ENCODE results near the gene FHOD3.

The FHOD3 gene

DNA sequence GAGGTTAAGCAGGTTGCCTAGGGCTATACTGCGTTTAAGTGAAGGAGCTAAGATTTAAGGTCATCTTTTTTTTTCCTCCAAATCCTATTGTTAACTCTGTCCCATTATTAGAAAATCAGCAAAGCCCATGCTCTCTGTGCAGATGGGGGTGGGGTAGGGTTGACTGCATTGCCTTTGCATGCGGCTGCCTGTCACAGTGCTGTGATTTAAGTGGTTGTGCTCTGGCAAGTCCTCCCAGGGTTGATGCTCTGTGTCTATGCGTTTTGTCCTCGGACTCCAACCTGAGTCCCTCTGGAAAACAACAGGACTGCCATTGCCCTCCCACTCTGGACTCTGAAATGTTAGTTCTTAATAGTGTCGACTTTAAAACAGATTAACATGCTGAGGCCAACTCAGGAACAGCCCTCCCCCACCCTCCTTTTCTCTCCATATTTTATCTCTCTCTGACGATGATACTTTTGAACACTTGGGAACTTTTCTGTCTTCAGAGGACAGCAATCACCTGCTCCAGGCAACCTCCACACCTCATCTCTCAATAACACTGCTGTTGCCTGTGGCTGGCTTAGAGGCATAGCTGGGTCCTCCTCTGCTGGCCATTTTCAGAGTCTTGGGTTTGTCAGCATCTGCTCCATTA lies 5.8 kb downstream of the FHOD3 start:
- no peaks in the 10 kb centered on the region; the same call in 1 of the 2 replicates for H4K20me1 ChIP-seq
- no peak overlapping the region for H3K4me3 ChIP-seq
- H3K4me1 ChIP-seq: peaks cover 5% of the 10 kb centered on the region; the same call in 1 of the 2 replicates
- peaks cover 5% of the 10 kb centered on the region; the same call in 1 of the 2 replicates for H3K27me3 ChIP-seq
- TF ChIP-seq Cebpa-rat (IDR thresholded peaks at IDR 0.05): no peak
- no peaks in the 10 kb centered on the region for H3K36me3 ChIP-seq
- H3K9ac ChIP-seq: no peak overlapping the region
- no peak overlapping the region for H3K27ac ChIP-seq
- H3K9me3 ChIP-seq: no peaks in the 10 kb centered on the region
- no peak overlapping the region for H3K4me2 ChIP-seq

DNA sequence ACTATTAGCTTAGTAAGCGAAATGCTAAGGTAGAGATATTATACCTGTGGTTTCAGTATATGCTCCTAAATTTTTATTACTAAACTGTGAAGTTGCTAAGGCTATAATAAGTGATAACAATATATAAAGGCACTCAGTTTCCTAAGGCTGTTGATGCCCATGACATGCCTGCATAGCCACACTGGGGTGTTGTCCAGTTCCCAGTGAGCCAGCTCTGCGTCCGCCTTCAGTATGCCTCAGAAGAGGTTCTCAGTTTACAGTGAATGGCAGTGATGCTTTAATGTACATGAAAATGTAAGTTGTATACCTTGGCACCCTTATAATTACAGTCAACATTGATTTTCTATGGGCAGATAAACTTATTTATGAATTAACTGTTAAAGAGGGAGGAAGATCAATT lies 7.2 kb downstream of the FHOD3 start:
- no peak overlapping the region for H3K4me3 ChIP-seq
- H3K9ac ChIP-seq: no peak overlapping the region
- H3K27ac ChIP-seq: no peak overlapping the region
- H3K9me3 ChIP-seq: no peaks in the 10 kb centered on the region
- no peaks in the 10 kb centered on the region for H3K27me3 ChIP-seq
- no peaks in the 10 kb centered on the region for H3K4me1 ChIP-seq
- no peaks in the 10 kb centered on the region for H3K36me3 ChIP-seq
- no peak overlapping the region for H3K4me2 ChIP-seq
- H4K20me1 ChIP-seq: no peaks in the 10 kb centered on the region; the same call in 1 of the 2 replicates
- TF ChIP-seq Cebpa-rat (IDR thresholded peaks at IDR 0.05): no peak

DNA sequence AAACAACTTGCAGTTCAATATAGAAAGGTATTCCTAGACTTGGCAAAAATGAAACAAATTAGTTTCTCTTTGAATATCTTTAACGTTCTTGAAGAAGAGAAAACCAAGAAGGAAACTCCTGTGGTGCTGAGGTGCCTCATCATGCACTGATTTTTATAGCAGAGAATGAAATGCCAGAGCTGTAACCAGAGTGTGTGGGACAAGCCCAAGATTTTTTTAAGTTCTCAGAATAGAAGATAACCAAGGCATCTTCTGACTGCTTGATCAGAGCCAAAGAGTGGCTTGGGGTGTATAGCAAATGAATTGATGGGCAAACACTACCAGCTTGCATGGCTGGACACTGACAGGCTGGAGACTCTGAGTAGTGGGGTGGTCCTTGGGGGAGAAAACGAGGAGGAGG lies 7.9 kb downstream of the FHOD3 start:
- H3K36me3 ChIP-seq: no peaks in the 10 kb centered on the region
- H3K9me3 ChIP-seq: no peaks in the 10 kb centered on the region
- no peak overlapping the region for H3K27ac ChIP-seq
- TF ChIP-seq Cebpa-rat (IDR thresholded peaks at IDR 0.05): no peak
- H4K20me1 ChIP-seq: no peaks in the 10 kb centered on the region; the same call in 1 of the 2 replicates
- H3K9ac ChIP-seq: no peak overlapping the region
- H3K27me3 ChIP-seq: no peaks in the 10 kb centered on the region
- H3K4me2 ChIP-seq: no peak overlapping the region
- H3K4me3 ChIP-seq: no peak overlapping the region
- H3K4me1 ChIP-seq: no peaks in the 10 kb centered on the region

GRCh38 chr18:36307513-36307912 lies 10.0 kb downstream of the FHOD3 start:
- no peaks in the 10 kb centered on the region for H3K36me3 ChIP-seq
- no peak overlapping the region for H3K9ac ChIP-seq
- H4K20me1 ChIP-seq: no peaks in the 10 kb centered on the region
- H3K9me3 ChIP-seq: no peaks in the 10 kb centered on the region
- no peak overlapping the region for H3K4me2 ChIP-seq
- no peaks in the 10 kb centered on the region for H3K27me3 ChIP-seq
- no peak for TF ChIP-seq Cebpa-rat (IDR thresholded peaks at IDR 0.05)
- H3K4me3 ChIP-seq: no peak overlapping the region
- no peaks in the 10 kb centered on the region for H3K4me1 ChIP-seq
- no peak overlapping the region for H3K27ac ChIP-seq

GRCh38 chr18:36308711-36309435 lies 11.4 kb downstream of the FHOD3 start:
- no peak for TF ChIP-seq Cebpa-rat (IDR thresholded peaks at IDR 0.05)
- H3K4me1 ChIP-seq: no peaks in the 10 kb centered on the region
- H3K4me3 ChIP-seq: no peak overlapping the region
- H3K4me2 ChIP-seq: no peak overlapping the region
- no peaks in the 10 kb centered on the region for H3K27me3 ChIP-seq
- no peak overlapping the region for H3K9ac ChIP-seq
- no peaks in the 10 kb centered on the region for H3K36me3 ChIP-seq
- H3K9me3 ChIP-seq: no peaks in the 10 kb centered on the region
- H3K27ac ChIP-seq: no peak overlapping the region
- no peaks in the 10 kb centered on the region for H4K20me1 ChIP-seq

- Histone ChIP-seq H3K9me3 (no peaks in the 10 kb centered on the region), H3K9ac (no peak overlapping the region), H3K4me2 (no peak overlapping the region), H3K27me3 (no peaks in the 10 kb centered on the region), H4K20me1 (no peaks in the 10 kb centered on the region), H3K4me1 (peaks cover 4% of the 10 kb centered on the region), H3K4me3 (no peak overlapping the region), H3K27ac (no peak overlapping the region), H3K36me3 (no peaks in the 10 kb centered on the region)
- TF ChIP-seq Cebpa-rat (IDR thresholded peaks at IDR 0.05): no peak
Measured at GRCh38 chr18:36309436-36310391, 12.2 kb downstream of the FHOD3 start.

- Histone ChIP-seq H3K4me3 (no peak overlapping the region), H3K27me3 (no peaks in the 10 kb centered on the region), H3K36me3 (no peaks in the 10 kb centered on the region), H3K4me1 (peaks cover 10% of the 10 kb centered on the region), H4K20me1 (no peaks in the 10 kb centered on the region), H3K4me2 (no peak overlapping the region), H3K27ac (no peak overlapping the region), H3K9ac (no peak overlapping the region), H3K9me3 (no peaks in the 10 kb centered on the region)
- no peak for TF ChIP-seq Cebpa-rat (IDR thresholded peaks at IDR 0.05)
Measured at GRCh38 chr18:36311026-36311570, 13.6 kb downstream of the FHOD3 start.

DNA sequence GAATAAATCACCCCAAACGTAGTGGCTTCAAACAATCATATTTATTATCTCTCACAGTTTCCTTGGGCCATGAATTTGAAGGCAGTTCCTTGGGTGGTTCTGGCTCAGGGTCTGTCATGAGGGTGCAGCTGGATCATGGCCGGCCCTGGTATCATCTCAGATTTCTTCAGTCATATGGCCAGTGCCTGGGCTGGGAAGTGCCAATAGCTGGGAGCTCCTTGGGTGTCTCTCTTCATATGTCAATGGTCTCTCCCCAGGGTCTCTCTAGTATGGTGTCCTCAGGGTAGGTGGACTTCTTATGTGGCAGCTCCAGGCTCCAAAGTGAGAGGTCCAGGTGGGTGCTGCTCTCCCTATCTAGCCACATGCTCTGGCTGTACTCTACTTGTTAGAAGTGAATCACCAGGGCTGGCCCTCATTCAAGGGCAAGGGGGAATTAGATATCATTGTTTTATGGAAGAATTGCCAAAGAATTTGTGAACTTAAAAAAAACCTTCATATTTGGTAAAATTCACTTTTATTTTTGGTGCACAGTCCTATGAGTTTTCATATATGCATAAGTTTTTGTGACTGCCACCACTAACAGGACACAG lies 15.4 kb downstream of the FHOD3 start:
- Histone ChIP-seq H4K20me1 (no peaks in the 10 kb centered on the region), H3K9me3 (peaks cover under 1% of the 10 kb centered on the region), H3K4me2 (no peak overlapping the region), H3K27me3 (no peaks in the 10 kb centered on the region), H3K27ac (no peak overlapping the region), H3K9ac (no peak overlapping the region), H3K36me3 (no peaks in the 10 kb centered on the region), H3K4me1 (peaks cover 10% of the 10 kb centered on the region), H3K4me3 (no peak overlapping the region)
- TF ChIP-seq Cebpa-rat (IDR thresholded peaks at IDR 0.05): no peak

DNA sequence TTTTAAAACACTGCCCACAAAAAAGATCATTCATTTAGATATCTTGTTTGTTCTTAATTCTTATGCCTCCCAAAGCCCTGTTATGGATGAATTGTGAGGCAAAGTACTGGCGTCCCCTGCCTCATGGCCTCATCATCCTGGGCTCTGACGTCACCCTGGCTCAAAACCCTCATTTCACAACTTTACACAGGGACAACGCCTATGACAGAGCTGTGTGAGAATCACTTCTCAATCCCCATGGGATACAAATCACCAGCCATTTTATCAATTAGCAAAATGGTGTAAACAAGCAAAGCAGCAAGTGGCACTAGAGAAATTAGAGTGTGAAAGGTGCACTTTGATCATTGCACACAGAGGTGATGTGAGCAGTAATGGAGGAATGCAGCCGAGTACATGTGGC lies 16.6 kb downstream of the FHOD3 start:
- Histone ChIP-seq H3K27me3 (no peaks in the 10 kb centered on the region), H3K4me2 (no peak overlapping the region), H3K9ac (no peak overlapping the region), H3K4me1 (peaks cover 10% of the 10 kb centered on the region), H3K27ac (no peak overlapping the region), H3K4me3 (no peak overlapping the region), H3K36me3 (no peaks in the 10 kb centered on the region), H3K9me3 (peaks cover 13% of the 10 kb centered on the region), H4K20me1 (no peaks in the 10 kb centered on the region)
- TF ChIP-seq Cebpa-rat (IDR thresholded peaks at IDR 0.05): no peak

All from BLaER1 (cell line).